Fibroblast of lung (primary cell): Measurements from ENCODE around the gene ATOH7. TPM values are rescaled to one million over a fixed set of nuclear protein-coding genes. Genes with fewer than 3 reads are reported as not detected.
A peak's percentile ranks its signal among the peaks of the same experiment; 100 is the strongest.
"Not testable (repeated sequence)": the region's sequence is repeated elsewhere in the genome, so short reads cannot be mapped to it uniquely, and the experiment has no call there.

Experiments
- DNase-seq, 2 donors: peaks; one replicate each; pipeline versions ENCODE4 v3.0.0 to v3.0.0-alpha.2; 2010; ENCODE audit warnings: low read depth in 2 of 2
- H2AFZ ChIP-seq: 2 replicates; pipeline ENCODE4 v1.5.1; 2012; ENCODE audit warnings: low read length, control low read depth, inconsistent platforms
- H3K27ac ChIP-seq: 2 replicates; pipeline ENCODE4 v1.5.1; 2011; ENCODE audit warnings: low read length, control low read depth; ENCODE audit not compliant: insufficient read depth
- H3K27me3 ChIP-seq: 2 replicates; pipeline ENCODE4 v1.5.1; 2011; ENCODE audit warnings: mild to moderate bottlenecking, low read length; ENCODE audit not compliant: control insufficient read depth, insufficient read depth
- H3K36me3 ChIP-seq: 2 replicates; pipeline ENCODE4 v1.5.1; 2011; ENCODE audit warnings: low read length; ENCODE audit not compliant: control insufficient read depth, insufficient read depth
- H3K4me1 ChIP-seq: 2 replicates; pipeline ENCODE4 v1.5.1; 2011; ENCODE audit warnings: low read length; ENCODE audit not compliant: control insufficient read depth, insufficient read depth; ENCODE audit errors: extremely low read depth
- H3K4me2 ChIP-seq: 2 replicates; pipeline ENCODE4 v1.5.1; 2011; ENCODE audit warnings: low read length, control low read depth; ENCODE audit not compliant: insufficient read depth; ENCODE audit errors: extremely low read depth
- H3K4me3 ChIP-seq, 4 experiments: fragments of 200-600 bp in 1 of 4; sonication (generic) in 1 of 4; replicated peaks in 1 of 4; 2 replicates each; pipeline ENCODE4 v1.5.1; 2011 to 2016; ENCODE audit warnings: low read length in 4 of 4, low read depth in 3 of 4, mild to moderate bottlenecking in 3 of 4, control low read depth in 2 of 4, inconsistent platforms in 1 of 4, mixed read lengths in 1 of 4; ENCODE audit not compliant: insufficient read depth in 1 of 4; ENCODE audit errors: control extremely low read depth in 1 of 4
- H3K79me2 ChIP-seq: 2 replicates; pipeline ENCODE4 v1.5.1; 2012; ENCODE audit warnings: mild to moderate bottlenecking, low read length, inconsistent platforms; ENCODE audit not compliant: control insufficient read depth, insufficient read depth
- H3K9ac ChIP-seq: 2 replicates; pipeline ENCODE4 v1.5.1; 2011; ENCODE audit warnings: mild to moderate bottlenecking, low read length, control low read depth; ENCODE audit not compliant: insufficient read depth
- H3K9me3 ChIP-seq: 2 replicates; pipeline ENCODE4 v1.5.1; 2012; ENCODE audit warnings: low read depth, low read length; ENCODE audit not compliant: control insufficient read depth, insufficient read depth
- H4K20me1 ChIP-seq: 2 replicates; pipeline ENCODE4 v1.5.1; 2011; ENCODE audit warnings: low read length; ENCODE audit not compliant: control insufficient read depth, insufficient read depth; ENCODE audit errors: extremely low read depth
- CTCF ChIP-seq, 2 donors: IDR thresholded peaks in 1 of 2; conservative IDR thresholded peaks in 1 of 2; 1 replicate in 1 of 2; 2 replicates in 1 of 2; pipeline ENCODE4 v1.5.1; 2011 to 2012; ENCODE audit warnings: low read length in 2 of 2, control low read depth in 1 of 2, inconsistent platforms in 1 of 2, low read depth in 1 of 2, mild to moderate bottlenecking in 1 of 2
- EZH2 ChIP-seq: IDR thresholded peaks from 2 replicates; pipeline ENCODE4 v1.5.1; 2012; ENCODE audit warnings: low read length, control low read depth, mild to moderate bottlenecking; ENCODE audit errors: missing control alignments
- polyA minus RNA-seq: library from RNA; depleted of rRNA, polyadenylated mRNA; stranded (reverse); fragments of >200 nt; gene quantifications from 2 replicates; pipeline ENCODE4 v1.2.3, GENCODE V29; 2011; ENCODE audit warnings: low replicate concordance
- polyA plus RNA-seq, 2 donors: library from polyadenylated mRNA; depleted of rRNA in 1 of 2; stranded (reverse) in 1 of 2; unstranded in 1 of 2; fragments of >200 nt; gene quantifications; 2 replicates each; pipeline ENCODE4 v1.2.1, GENCODE V29; 2011 to 2012; ENCODE audit warnings: missing spikeins in 1 of 2
- total RNA-seq: library from RNA; depleted of rRNA; stranded (reverse); fragments of >200 nt; gene quantifications from 2 replicates; pipeline ENCODE4 v1.2.1, GENCODE V29; 2014

Gene ATOH7
- total RNA-seq: under 0.01 TPM in 1 of 2 replicates, not detected in the other
- 0.08 TPM in 1 of 2 replicates, not detected in the other for polyA plus RNA-seq
- not detected in 2 replicates for polyA plus RNA-seq (2012)
- not detected in 2 replicates for polyA minus RNA-seq

- TF ChIP-seq CTCF (conservative IDR thresholded peaks at IDR 0.05 in 1 of 2, IDR thresholded peaks at IDR 0.05 in 1 of 2; ENCODE audit: low read depth in 1 of 2, low read length in 2 of 2): no peak
- no peak for TF ChIP-seq EZH2
- peak within 1 kb of the TSS; percentile 65 to 73 (median 68) for H3K4me3 ChIP-seq
- H3K9ac ChIP-seq: peak within 1 kb of the TSS; percentile 75
- no peaks in the 10 kb centered on the region for H3K36me3 ChIP-seq
- H4K20me1 ChIP-seq: no peaks in the 10 kb centered on the region
- H3K9me3 ChIP-seq: no peaks in the 10 kb centered on the region
- no peaks in the 10 kb centered on the region for H3K79me2 ChIP-seq
- H3K27me3 ChIP-seq: peaks cover 14% of the 10 kb centered on the region
- H3K27ac ChIP-seq: peak within 1 kb of the TSS; percentile 32
- peak within 1 kb of the TSS; percentile 99 for H3K4me2 ChIP-seq
- H3K4me1 ChIP-seq: peaks cover 2% of the 10 kb centered on the region
- H2AFZ ChIP-seq: peak within 1 kb of the TSS; percentile 99
- no peak for DNase-seq
These were observed at the start of gene ATOH7 for GRCh38 chr10:68231817-68232251. TSS of gene ATOH7 (minus strand) at chr10:68232113. CDS start at chr10:68231677, 436 bp downstream.

GRCh38 chr10:68280758-68281157, 48.8 kb upstream of the ATOH7 start:
- Histone ChIP-seq H4K20me1 (no peaks in the 10 kb centered on the region), H3K4me1 (no peaks in the 10 kb centered on the region), H3K9me3 (no peaks in the 10 kb centered on the region), H3K27ac (no peak overlapping the region), H3K4me2 (no peak overlapping the region), H3K79me2 (no peaks in the 10 kb centered on the region), H3K36me3 (no peaks in the 10 kb centered on the region), H3K4me3 (no peak overlapping the region), H3K9ac (no peak overlapping the region), H3K27me3 (no peaks in the 10 kb centered on the region), H2AFZ (no peak overlapping the region)
- TF ChIP-seq CTCF (conservative IDR thresholded peaks at IDR 0.05 in 1 of 2, IDR thresholded peaks at IDR 0.05 in 1 of 2; ENCODE audit: low read depth in 1 of 2, low read length in 2 of 2) (no peak), EZH2 (no peak)
- no peak for DNase-seq

GRCh38 chr10:68278906-68279753, 47.2 kb upstream of the ATOH7 start:
- not testable (repeated sequence) for H2AFZ ChIP-seq, DNase-seq, H3K4me2 ChIP-seq, H3K9ac ChIP-seq, H3K27me3 ChIP-seq, H4K20me1 ChIP-seq, H3K9me3 ChIP-seq, H3K27ac ChIP-seq, H3K36me3 ChIP-seq, H3K4me3 ChIP-seq, H3K79me2 ChIP-seq, H3K4me1 ChIP-seq

- DNase-seq, H3K27ac ChIP-seq, H3K27me3 ChIP-seq, H3K9ac ChIP-seq, H3K4me1 ChIP-seq, H3K36me3 ChIP-seq, H3K79me2 ChIP-seq, H3K4me3 ChIP-seq, H2AFZ ChIP-seq, H3K9me3 ChIP-seq, H3K4me2 ChIP-seq, H4K20me1 ChIP-seq: not testable (repeated sequence)
These were observed 45.9 kb upstream of the ATOH7 start for GRCh38 chr10:68277814-68278213.
